ENCODE results near the gene GALT. TPM values are rescaled to one million over a fixed set of nuclear protein-coding genes. Genes with fewer than 3 reads are reported as not detected.

GALT gene
- total RNA-seq, 2 donors from 2014 or later = 44.3 to 49.3 TPM

GRCh38 chr9:34635556-34635955 is 10.9 kb upstream of the GALT start:
- peaks cover 19% of the 10 kb centered on the region for H3K27me3 ChIP-seq (ENCODE audit: control insufficient read depth, insufficient read depth, low read length, poor library complexity, severe bottlenecking)
- H3K9ac ChIP-seq (ENCODE audit: extremely low read depth, low read length, poor library complexity, severe bottlenecking) = no peak overlapping the region
- Mint-ChIP-seq H3K9me3 (no peaks in the 10 kb centered on the region), H3K27me3 (ENCODE audit: insufficient read depth) (peaks cover 35% of the 10 kb centered on the region), H3K4me3 (no peak overlapping the region), H3K27ac (no peak overlapping the region), H3K4me1 (peaks cover 19% of the 10 kb centered on the region), H3K36me3 (ENCODE audit: low read depth) (peaks cover 11% of the 10 kb centered on the region)
- H3K4me1 ChIP-seq (ENCODE audit: control insufficient read depth, insufficient read depth, low read length) = no peaks in the 10 kb centered on the region
- no peak for DNase-seq
- H3K4me3 ChIP-seq (ENCODE audit: low read length) = no peak overlapping the region
- no peak for TF ChIP-seq CTCF (conservative IDR thresholded peaks at IDR 0.05)
- no peaks in the 10 kb centered on the region for H3K36me3 ChIP-seq (ENCODE audit: control insufficient read depth, insufficient read depth, low read length)
- no peaks in the 10 kb centered on the region for H3K9me3 ChIP-seq (ENCODE audit: control insufficient read depth, low read length)
- 93 to 100% methylated on average over 3 to 14 of the region's 14 CpGs for WGBS, 2 experiments (ENCODE audit: insufficient coverage in 1 of 2, insufficient read length in 1 of 2)
- H3K27ac ChIP-seq (ENCODE audit: low read depth, low read length) = no peak overlapping the region

- 26 to 34% methylated on average over 14 to 23 of the region's 23 CpGs for WGBS, 2 experiments (ENCODE audit: insufficient coverage in 1 of 2, insufficient read length in 1 of 2)
- DNase-seq = no peak
- H3K4me1 ChIP-seq (ENCODE audit: control insufficient read depth, insufficient read depth, low read length) = no peaks in the 10 kb centered on the region
- peaks cover 18% of the 10 kb centered on the region for H3K4me1 Mint-ChIP-seq
- H3K27ac ChIP-seq (ENCODE audit: low read depth, low read length) = no peak overlapping the region
- no peak overlapping the region for H3K27ac Mint-ChIP-seq
- no peak for TF ChIP-seq CTCF (conservative IDR thresholded peaks at IDR 0.05)
- H3K4me3 ChIP-seq (ENCODE audit: low read length) = peak overlapping the region; percentile 84
- no peaks in the 10 kb centered on the region for H3K36me3 ChIP-seq (ENCODE audit: control insufficient read depth, insufficient read depth, low read length)
- no peaks in the 10 kb centered on the region for H3K9me3 ChIP-seq (ENCODE audit: control insufficient read depth, low read length)
- H3K9me3 Mint-ChIP-seq = no peaks in the 10 kb centered on the region
- H3K27me3 ChIP-seq (ENCODE audit: control insufficient read depth, insufficient read depth, low read length, poor library complexity, severe bottlenecking) = peaks cover 6% of the 10 kb centered on the region
- H3K4me3 Mint-ChIP-seq = peak overlapping the region; percentile 69
- H3K9ac ChIP-seq (ENCODE audit: extremely low read depth, low read length, poor library complexity, severe bottlenecking) = peak overlapping the region; percentile 6
- H3K36me3 Mint-ChIP-seq (ENCODE audit: low read depth) = peaks cover 11% of the 10 kb centered on the region
- H3K27me3 Mint-ChIP-seq (ENCODE audit: insufficient read depth) = peaks cover 22% of the 10 kb centered on the region
These were observed 9.6 kb upstream of the GALT start for GRCh38 chr9:34636791-34637355.

- Mint-ChIP-seq H3K9me3 (no peaks in the 10 kb centered on the region), H3K27me3 (ENCODE audit: insufficient read depth) (peaks cover 15% of the 10 kb centered on the region), H3K4me3 (peak within 1 kb of the TSS; percentile 69), H3K36me3 (ENCODE audit: low read depth) (peaks cover 11% of the 10 kb centered on the region), H3K4me1 (peaks cover 18% of the 10 kb centered on the region), H3K27ac (peak within 1 kb of the TSS; percentile 79)
- DNase-seq = peak; percentile 98
- Histone ChIP-seq H3K27me3 (ENCODE audit: control insufficient read depth, insufficient read depth, low read length, poor library complexity, severe bottlenecking) (no peaks in the 10 kb centered on the region), H3K4me1 (ENCODE audit: control insufficient read depth, insufficient read depth, low read length) (no peaks in the 10 kb centered on the region), H3K9ac (ENCODE audit: extremely low read depth, low read length, poor library complexity, severe bottlenecking) (peak within 1 kb of the TSS; percentile 15), H3K4me3 (ENCODE audit: low read length) (peak within 1 kb of the TSS; percentile 84), H3K9me3 (ENCODE audit: control insufficient read depth, low read length) (no peaks in the 10 kb centered on the region), H3K36me3 (ENCODE audit: control insufficient read depth, insufficient read depth, low read length) (no peaks in the 10 kb centered on the region), H3K27ac (ENCODE audit: low read depth, low read length) (no peak within 1 kb of the TSS)
- TF ChIP-seq CTCF (conservative IDR thresholded peaks at IDR 0.05) = no peak
- WGBS, 2 experiments (ENCODE audit: insufficient coverage in 1 of 2, insufficient read length in 1 of 2) = 2% methylated on average over 74 of the region's 74 CpGs; no CpG with 5 or more reads in 1 of the 2 experiments
These were observed 8.9 kb upstream of the GALT start, which contains the start of gene SIGMAR1 for GRCh38 chr9:34637356-34638137. SIGMAR1 (minus strand) TSS chr9:34637787; CDS start chr9:34637697, 90 bp downstream.

Measured in endodermal cell (in vitro differentiated cells).